HUES6 (cell line): ENCODE results near the gene ZNF714.

ENCODE experiments used
- H3K27ac ChIP-seq: 2 replicates; pipeline ENCODE4 v1.7.0; 2013; ENCODE audit warnings: low read depth, mild to moderate bottlenecking, low read length, inconsistent platforms
- H3K27me3 ChIP-seq: 2 replicates; pipeline ENCODE4 v1.6.1; 2013; ENCODE audit warnings: low read length; ENCODE audit not compliant: control insufficient read depth, insufficient read depth
- H3K36me3 ChIP-seq: 2 replicates; pipeline ENCODE4 v1.6.1; 2013; ENCODE audit warnings: low read length; ENCODE audit not compliant: control insufficient read depth, insufficient read depth
- H3K4me1 ChIP-seq: 2 replicates; pipeline ENCODE4 v1.6.1; 2013; ENCODE audit warnings: low read length; ENCODE audit not compliant: control insufficient read depth, insufficient read depth
- H3K4me3 ChIP-seq: 2 replicates; pipeline ENCODE4 v1.5.1; 2013; ENCODE audit warnings: low read depth, low read length
- H3K9ac ChIP-seq: one replicate; pipeline ENCODE4 v1.6.1; 2013; ENCODE audit warnings: mild to moderate bottlenecking, low read length
- H3K9me3 ChIP-seq: 2 replicates; pipeline ENCODE4 v1.6.1; 2013; ENCODE audit warnings: low read depth, low read length; ENCODE audit not compliant: control insufficient read depth, insufficient read depth

The ZNF714 gene

GRCh38 chr19:21151460-21151859 lies 69.5 kb downstream of the ZNF714 start:
- Histone ChIP-seq H3K4me3 (no peak overlapping the region), H3K9me3 (peaks cover 42% of the 10 kb centered on the region), H3K4me1 (no peaks in the 10 kb centered on the region), H3K27me3 (no peaks in the 10 kb centered on the region), H3K36me3 (peaks cover 78% of the 10 kb centered on the region), H3K9ac (no peak overlapping the region), H3K27ac (no peak overlapping the region)

- H3K4me3 ChIP-seq = no peak overlapping the region
- peaks cover 12% of the 10 kb centered on the region; the same call in 1 of the 2 replicates for H3K9me3 ChIP-seq
- H3K27ac ChIP-seq = no peak overlapping the region
- peaks cover 34% of the 10 kb centered on the region for H3K36me3 ChIP-seq
- no peaks in the 10 kb centered on the region for H3K4me1 ChIP-seq
- H3K27me3 ChIP-seq = no peaks in the 10 kb centered on the region
- H3K9ac ChIP-seq = no peak overlapping the region
Observed at GRCh38 chr19:21158523-21159135, 76.6 kb downstream of the ZNF714 start.

GRCh38 chr19:21164541-21164940 lies 82.5 kb downstream of the ZNF714 start:
- Histone ChIP-seq H3K9ac (no peak overlapping the region), H3K27me3 (no peaks in the 10 kb centered on the region)

GRCh38 chr19:21166436-21166835 lies 84.4 kb downstream of the ZNF714 start:
- Histone ChIP-seq H3K4me3 (no peak overlapping the region), H3K9ac (no peak overlapping the region), H3K4me1 (no peaks in the 10 kb centered on the region), H3K9me3 (no peaks in the 10 kb centered on the region), H3K27ac (no peak overlapping the region), H3K36me3 (peaks cover 58% of the 10 kb centered on the region), H3K27me3 (no peaks in the 10 kb centered on the region)

More at GRCh38 chr19:21164541-21164940, 82.5 kb downstream of the ZNF714 start:
- no peaks in the 10 kb centered on the region for H3K9me3 ChIP-seq
- no peaks in the 10 kb centered on the region for H3K4me1 ChIP-seq
- H3K27ac ChIP-seq = no peak overlapping the region
- H3K36me3 ChIP-seq = peaks cover 53% of the 10 kb centered on the region
- no peak overlapping the region for H3K4me3 ChIP-seq
